ENCODE measurements around the gene B3GAT3.
"Not testable (repeated sequence)": the region's sequence is repeated elsewhere in the genome, so short reads cannot be mapped to it uniquely, and the experiment has no call there.

B3GAT3 gene

GRCh38 chr11:62621567-62622470, at the start of gene B3GAT3:
Gene B3GAT3, minus strand, starts transcription at chr11:62621986. Its CDS starts 39 bp downstream, at chr11:62621947.
- H3K4me3 ChIP-seq: peak within 1 kb of the TSS; percentile 49 to 88 (median 75)
- H3K27ac ChIP-seq: peak within 1 kb of the TSS; percentile 23 to 98 (median 91)

GRCh38 chr11:62671236-62671607, 49.4 kb upstream of the B3GAT3 start:
- Histone ChIP-seq H3K4me3 (peak overlapping the region; percentile 47 to 85 (median 74)), H3K27ac (peak overlapping the region in 20 of 21 experiments; percentile 78 to 98 (median 89))

- H3K27ac ChIP-seq: peak overlapping the region in 6 of 21 experiments; percentile 30 to 94 (median 82)
- no peak overlapping the region for H3K4me3 ChIP-seq
Measured at GRCh38 chr11:62669420-62670161, 47.8 kb upstream of the B3GAT3 start.

GRCh38 chr11:62667460-62667859, 45.7 kb upstream of the B3GAT3 start:
- no peak overlapping the region for H3K4me3 ChIP-seq
- H3K27ac ChIP-seq: peak overlapping the region in 4 of 21 experiments; percentile 0 to 84 (median 10)

GRCh38 chr11:62666259-62666926, 44.6 kb upstream of the B3GAT3 start:
- Histone ChIP-seq H3K27ac (peak overlapping the region; percentile 40 to 98 (median 90)), H3K4me3 (peak overlapping the region; percentile 56 to 90 (median 86))

- peak overlapping the region; percentile 56 to 90 (median 86) for H3K4me3 ChIP-seq
- peak overlapping the region; percentile 40 to 98 (median 90) for H3K27ac ChIP-seq
Measured at GRCh38 chr11:62665599-62666258, 43.9 kb upstream of the B3GAT3 start.

- Histone ChIP-seq H3K27ac (peak within 1 kb of the TSS; percentile 54 to 98 (median 90)), H3K4me3 (peak within 1 kb of the TSS; percentile 56 to 90 (median 86))
Measured at GRCh38 chr11:62665075-62665598, 43.4 kb upstream of the B3GAT3 start, which contains the start of the genes C11orf98 and CSKMT. Gene C11orf98, minus strand, starts transcription at chr11:62665210. Its CDS starts 41 bp downstream, at chr11:62665169. Gene CSKMT, plus strand, starts transcription at chr11:62665312. Its CDS starts 568 bp downstream, at chr11:62665880.

GRCh38 chr11:62664405-62665074, 42.8 kb upstream of the B3GAT3 start:
- H3K27ac ChIP-seq: peak overlapping the region; percentile 54 to 98 (median 90)
- H3K4me3 ChIP-seq: peak overlapping the region; percentile 56 to 90 (median 86)

GRCh38 chr11:62656796-62657429, 35.1 kb upstream of the B3GAT3 start:
- H3K27ac ChIP-seq: no peak overlapping the region
- no peak overlapping the region for H3K4me3 ChIP-seq

- Histone ChIP-seq H3K4me3 (no peak overlapping the region), H3K27ac (no peak overlapping the region)
Measured at GRCh38 chr11:62654297-62654696, 32.5 kb upstream of the B3GAT3 start.

- Histone ChIP-seq H3K27ac (peak overlapping the region; percentile 72 to 98 (median 93)), H3K4me3 (peak overlapping the region; percentile 78 to 95 (median 84))
Measured at GRCh38 chr11:62652161-62653006, 30.6 kb upstream of the B3GAT3 start.

GRCh38 chr11:62650283-62650682, 28.5 kb upstream of the B3GAT3 start:
- not testable (repeated sequence) for H3K27ac ChIP-seq, H3K4me3 ChIP-seq

- no peak overlapping the region for H3K4me3 ChIP-seq
- H3K27ac ChIP-seq: no peak overlapping the region
Measured at GRCh38 chr11:62649486-62649885, 27.7 kb upstream of the B3GAT3 start.

- Histone ChIP-seq H3K27ac (no peak overlapping the region), H3K4me3 (no peak overlapping the region)
Measured at GRCh38 chr11:62648967-62649364, 27.2 kb upstream of the B3GAT3 start.

- H3K4me3 ChIP-seq: no peak overlapping the region
- no peak overlapping the region for H3K27ac ChIP-seq
Measured at GRCh38 chr11:62648185-62648966, 26.6 kb upstream of the B3GAT3 start.

- peak overlapping the region in 2 of 21 experiments; percentile 40 to 96 for H3K27ac ChIP-seq
Measured at GRCh38 chr11:62647609-62648005, 25.8 kb upstream of the B3GAT3 start.

More at GRCh38 chr11:62647609-62648005, 25.8 kb upstream of the B3GAT3 start:
- no peak overlapping the region for H3K4me3 ChIP-seq
